H1 (cell line): ENCODE measurements around the gene MRPS6. TPM values are rescaled to one million over a fixed set of nuclear protein-coding genes. Genes with fewer than 3 reads are reported as not detected.

Experiments used
- polyA plus RNA-seq, 7 experiments: library from polyadenylated mRNA; depleted of rRNA in 3 of 7; stranded (reverse) in 5 of 7; unstranded in 2 of 7; fragments of >200 nt in 5 of 7; fragments of 200-250 nt in 2 of 7; gene quantifications; 1 replicate in 5 of 7; 2 replicates in 1 of 7; 4 replicates in 1 of 7; pipeline versions ENCODE4 v1.2.1 to v1.2.3, GENCODE V29; 2011 to 2013; ENCODE audit warnings: missing spikeins in 2 of 7, mixed read lengths in 2 of 7
- total RNA-seq: library from RNA; stranded (reverse); fragmentation: NEBNext Ultra II Directional; extraction: Animal tissue kit (Norgen Biotek cat#: 25700); gene quantifications from 2 replicates; pipeline ENCODE4 v1.2.1, GENCODE V29; 2021

Gene MRPS6
- total and polyA plus RNA-seq, 2 of the 8 experiments (the other 6 are each of a cell fraction or from before 2014, with no cell fraction given) = 62.7 to 156 TPM

Other genes with a start within 250 kb of the MRPS6 start
- gene ATP5PO, start 157.8 kb upstream of the MRPS6 start, total RNA-seq = 267 and 271 TPM in 2 replicates
- gene ATP5PO, start 157.8 kb upstream of the MRPS6 start, polyA plus RNA-seq (2011; rRNA removed) = 152 and 251 TPM in 2 replicates
- gene SLC5A3, start within 50 bp of the MRPS6 start, total RNA-seq = 19.4 TPM in 2 replicates
- gene SLC5A3, start within 50 bp of the MRPS6 start, polyA plus RNA-seq (2011; rRNA removed) = 2.4 and 4.0 TPM in 2 replicates